HepG2 (cell line): ENCODE results near the gene PNN. TPM values are rescaled to one million over a fixed set of nuclear protein-coding genes. Genes with fewer than 3 reads are reported as not detected.

ENCODE experiments used
- AKAP8 ChIP-seq: sonication (generic); formaldehyde crosslinking; IDR thresholded peaks from 2 replicates; pipeline ENCODE4 v1.5.1; 2020; ENCODE audit warnings: mild to moderate bottlenecking, missing genetic modification reagents
- BRCA1 ChIP-seq: sonication (generic); formaldehyde crosslinking; IDR thresholded peaks from 2 replicates; pipeline ENCODE4 v1.4.0; 2020; ENCODE audit warnings: missing genetic modification reagents
- ELF1 ChIP-seq: sonication (generic); formaldehyde crosslinking; IDR thresholded peaks from 2 replicates; pipeline ENCODE4 v1.4.0; 2020; ENCODE audit warnings: missing genetic modification reagents
- ESRRA ChIP-seq: sonication (generic); formaldehyde crosslinking; IDR thresholded peaks from 2 replicates; pipeline ENCODE4 v1.5.1; 2020; ENCODE audit warnings: mild to moderate bottlenecking, low read depth, missing genetic modification reagents
- GMEB2 ChIP-seq: IDR thresholded peaks from 2 replicates; pipeline ENCODE4 v1.6.1; 2016; ENCODE audit warnings: missing biosample characterization, missing genetic modification reagents, low read depth
- JUND ChIP-seq: sonication (generic); formaldehyde crosslinking; IDR thresholded peaks from 2 replicates; pipeline ENCODE4 v1.8.0; 2022; ENCODE audit warnings: mild to moderate bottlenecking, missing genetic modification reagents
- KIAA2018 ChIP-seq: sonication (generic); formaldehyde crosslinking; IDR thresholded peaks from 2 replicates; pipeline ENCODE4 v1.5.0; 2020; ENCODE audit warnings: mild to moderate bottlenecking, missing genetic modification reagents, borderline replicate concordance
- MED1 ChIP-seq: sonication (generic); formaldehyde crosslinking; IDR thresholded peaks from 2 replicates; pipeline ENCODE4 v1.4.0; 2020; ENCODE audit warnings: missing genetic modification reagents
- MXI1 ChIP-seq: IDR thresholded peaks from 3 replicates; pipeline ENCODE4 v1.6.1; 2012; ENCODE audit warnings: low read depth, low read length, inconsistent platforms, borderline replicate concordance
- NRL ChIP-seq: sonication (generic); formaldehyde crosslinking; IDR thresholded peaks from 2 replicates; pipeline ENCODE4 v1.5.0; 2020; ENCODE audit warnings: missing genetic modification reagents, mild to moderate bottlenecking, moderate library complexity, borderline replicate concordance
- RNF2 ChIP-seq: fragments of 450-650 bp; conservative IDR thresholded peaks from 2 replicates; pipeline ENCODE4 v1.6.1; 2016; ENCODE audit warnings: low read depth
- SAFB2 ChIP-seq: sonication (generic); formaldehyde crosslinking; IDR thresholded peaks from 2 replicates; pipeline ENCODE4 v1.5.1; 2020; ENCODE audit warnings: missing genetic modification reagents, low read depth, mild to moderate bottlenecking, borderline replicate concordance
- TRIM24 ChIP-seq: sonication (generic); formaldehyde crosslinking; IDR thresholded peaks from 2 replicates; pipeline ENCODE4 v1.8.0; 2022; ENCODE audit warnings: mild to moderate bottlenecking, missing genetic modification reagents
- ZNF30 ChIP-seq: sonication (generic); formaldehyde crosslinking; IDR thresholded peaks from 2 replicates; pipeline ENCODE4 v1.5.0; 2020; ENCODE audit warnings: mild to moderate bottlenecking, missing genetic modification reagents
- ZNF414 ChIP-seq: sonication (generic); formaldehyde crosslinking; IDR thresholded peaks from 2 replicates; pipeline ENCODE4 v1.5.0; 2020; ENCODE audit warnings: missing genetic modification reagents
- ZNF431 ChIP-seq: sonication (generic); formaldehyde crosslinking; IDR thresholded peaks from 2 replicates; pipeline ENCODE4 v1.9.0; 2022; ENCODE audit warnings: missing genetic modification reagents, low read depth, mild to moderate bottlenecking, borderline replicate concordance
- ZNF564 ChIP-seq: sonication (generic); formaldehyde crosslinking; IDR thresholded peaks from 2 replicates; pipeline ENCODE4 v1.8.1; 2023; ENCODE audit warnings: mild to moderate bottlenecking, missing genetic modification reagents
- ZNF672 ChIP-seq: sonication (generic); formaldehyde crosslinking; IDR thresholded peaks from 2 replicates; pipeline ENCODE4 v1.8.1; 2022; ENCODE audit warnings: missing genetic modification reagents
- ZNF761 ChIP-seq: sonication (generic); formaldehyde crosslinking; conservative IDR thresholded peaks from 2 replicates; pipeline ENCODE4 v1.4.0; 2020; ENCODE audit warnings: mild to moderate bottlenecking, missing genetic modification reagents
- polyA plus RNA-seq, 8 experiments: library from polyadenylated mRNA; depleted of rRNA in 3 of 8; stranded (reverse) in 7 of 8; unstranded in 1 of 8; fragments of >200 nt; fragmentation: Illumina TruSeq in 4 of 8; extraction: Trizol in 4 of 8; gene quantifications; 2 replicates each; pipeline versions ENCODE4 v1.2.1 to v1.2.3, GENCODE V29; 2011 to 2016; ENCODE audit warnings: low read depth in 4 of 8, missing spikeins in 1 of 8, mixed read lengths in 1 of 8; ENCODE audit not compliant: insufficient read depth in 1 of 8
- total RNA-seq, 5 experiments: library from RNA; depleted of rRNA; stranded (reverse); fragments of >200 nt; fragmentation: Illumina TruSeq; extraction: Trizol; gene quantifications; 2 replicates each; pipeline ENCODE4 v1.2.3, GENCODE V29; 2016; ENCODE audit warnings: low read depth in 1 of 5

Gene PNN
- total and polyA plus RNA-seq, 2 of the 13 experiments (the other 11 are each of a cell fraction or from before 2014, with no cell fraction given): 58.0 to 214 TPM

GRCh38 chr14:39174560-39175444 is at the start of gene PNN (continued):
- TF ChIP-seq ZNF414 (CRISPR knock-in tag): 0 out of 2 replicates have a peak, but pooled peaks have one; percentile 69
- TF ChIP-seq RNF2: no peak; the same call in 1 of the 2 replicates
- peak; percentile 82; the same call in 2 of the 3 replicates for TF ChIP-seq MXI1
- TF ChIP-seq ZNF761 (CRISPR knock-in tag): 0 out of 2 replicates have a peak, but pooled peaks have one; percentile 9
- peak; percentile 81; the same call in 1 of the 2 replicates for TF ChIP-seq SAFB2 (CRISPR knock-in tag)
- no peak for TF ChIP-seq ZNF30 (CRISPR knock-in tag)
- TF ChIP-seq JUND (CRISPR knock-in tag): peak; percentile 56
- peak; percentile 96 for TF ChIP-seq ELF1 (CRISPR knock-in tag)
- TF ChIP-seq GMEB2 (CRISPR knock-in tag): peak; percentile 71; the same call in 1 of the 2 replicates
- no peak for TF ChIP-seq ZNF564 (CRISPR knock-in tag)
- TF ChIP-seq MED1 (CRISPR knock-in tag): peak; percentile 91
- TF ChIP-seq NRL: no peak; the same call in 1 of the 2 replicates
- no peak for TF ChIP-seq TRIM24 (CRISPR knock-in tag)
- TF ChIP-seq KIAA2018 (CRISPR knock-in tag): peak; percentile 91; the same call in 1 of the 2 replicates
- TF ChIP-seq ZNF672 (CRISPR knock-in tag): no peak
- peak; percentile 88 for TF ChIP-seq BRCA1 (CRISPR knock-in tag)
- TF ChIP-seq ESRRA (CRISPR knock-in tag): peak; percentile 95
- TF ChIP-seq AKAP8 (CRISPR knock-in tag): peak; percentile 84; the same call in 1 of the 2 replicates
- TF ChIP-seq ZNF431 (CRISPR knock-in tag): no peak
